GM20431 (cell line): Measurements from ENCODE around the gene LCA5L.
"Not testable (repeated sequence)": the region's sequence is repeated elsewhere in the genome, so short reads cannot be mapped to it uniquely, and the experiment has no call there.

ENCODE experiments used
- in situ Hi-C: fragments of 300-500 bp; cut with MseI, MboI; formaldehyde crosslinking; loops from one replicate; pipeline ENCODE4 v1.15.0; 2020; ENCODE audit warnings: low sequenced_read_pairs; ENCODE audit not compliant: unreplicated experiment

Gene LCA5L

GRCh38 chr21:39452207-39452969, 6.8 kb upstream of the LCA5L start:
- in situ Hi-C loops: no loop called here

DNA sequence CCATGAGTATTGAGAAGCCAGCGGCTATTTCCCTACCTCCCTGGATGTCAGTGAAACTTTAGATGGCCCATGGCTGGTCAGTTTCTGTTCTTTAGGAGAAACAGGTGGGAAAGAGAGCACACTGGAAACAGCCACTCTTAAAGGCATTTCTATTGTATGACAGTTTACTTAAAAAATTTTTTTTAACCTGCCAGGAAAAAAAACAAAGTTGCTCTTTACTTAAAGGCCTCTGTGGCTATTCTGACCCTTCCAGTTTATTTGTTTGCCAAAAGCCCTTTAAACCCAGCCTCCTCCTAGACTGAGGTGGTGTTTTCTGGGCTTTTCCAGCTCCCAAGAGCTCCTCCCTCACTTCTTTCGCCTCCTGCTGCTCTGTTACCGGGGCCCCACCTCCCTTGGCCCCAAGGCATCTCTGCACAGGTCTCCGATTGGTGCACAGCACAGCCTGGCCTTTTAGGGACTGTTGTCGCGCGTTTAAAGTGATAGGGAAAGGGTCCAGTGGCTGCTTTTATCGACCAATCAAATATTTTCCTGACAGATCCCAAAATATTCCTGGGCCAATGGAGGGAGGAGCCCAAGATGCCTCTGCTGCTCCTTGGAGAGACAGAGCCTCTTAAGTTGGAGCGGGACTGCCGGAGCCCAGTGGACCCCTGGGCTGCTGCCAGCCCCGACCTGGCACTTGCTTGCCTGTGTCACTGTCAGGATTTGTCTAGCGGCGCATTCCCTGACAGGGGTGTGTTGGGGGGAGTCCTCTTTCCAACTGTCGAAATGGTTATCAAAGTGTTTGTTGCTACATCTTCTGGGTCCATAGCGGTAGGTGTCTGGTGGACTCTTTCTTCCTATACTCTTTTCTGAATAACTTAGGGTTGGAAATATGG, 6.0 kb upstream of the LCA5L start, which contains the start of gene SH3BGR:
Gene SH3BGR, plus strand, starts transcription at position 639 of the 875 bp plus-strand sequence. Its CDS starts 127 bp downstream, at position 766.
- in situ Hi-C loops: no loop called here

DNA sequence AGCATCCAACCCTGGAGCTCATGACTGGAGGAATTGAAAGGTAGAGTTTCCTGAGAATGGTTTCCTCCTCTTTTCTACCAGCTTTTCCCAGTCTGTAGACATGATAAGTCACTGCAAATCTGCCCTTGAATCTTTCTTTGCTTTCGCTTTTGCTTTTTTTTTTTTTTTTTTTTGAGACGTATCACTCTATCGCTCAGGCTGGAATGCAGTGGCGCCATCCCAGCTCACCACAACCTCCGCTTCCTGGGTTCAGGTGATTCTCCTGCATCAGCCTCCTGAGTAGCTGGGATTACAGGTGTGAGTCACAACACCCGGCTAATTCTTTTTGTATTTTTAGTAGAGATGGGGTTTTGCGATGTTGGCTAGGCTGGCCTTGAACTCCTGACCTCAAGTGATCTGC, 1.7 kb upstream of the LCA5L start:
- in situ Hi-C loops: no loop called here

GRCh38 chr21:39444421-39445180, 977 bp downstream of the LCA5L start:
- in situ Hi-C loops: no loop called here

GRCh38 chr21:39441502-39442475, 3.8 kb downstream of the LCA5L start:
- in situ Hi-C loops: no loop called here

DNA sequence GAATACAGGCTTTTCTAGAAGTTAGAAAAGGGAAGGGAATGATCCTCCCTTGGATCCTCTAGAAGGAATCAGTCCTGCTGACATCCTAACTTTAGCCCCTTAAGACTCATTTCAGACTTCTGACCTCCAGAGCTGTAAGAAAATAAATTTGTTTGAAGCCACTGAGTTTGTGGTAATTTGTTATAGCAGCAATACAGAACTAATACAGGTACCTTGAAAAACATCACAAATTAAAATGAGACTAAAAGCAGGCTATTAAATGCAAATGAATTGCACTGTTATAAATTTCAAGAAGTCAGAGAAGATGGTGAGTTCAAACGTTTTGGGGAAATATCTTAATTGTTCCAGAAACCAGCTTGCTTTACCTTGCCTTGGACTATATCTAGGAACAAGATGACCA, 6.3 kb downstream of the LCA5L start:
- in situ Hi-C loops: no loop called here

DNA sequence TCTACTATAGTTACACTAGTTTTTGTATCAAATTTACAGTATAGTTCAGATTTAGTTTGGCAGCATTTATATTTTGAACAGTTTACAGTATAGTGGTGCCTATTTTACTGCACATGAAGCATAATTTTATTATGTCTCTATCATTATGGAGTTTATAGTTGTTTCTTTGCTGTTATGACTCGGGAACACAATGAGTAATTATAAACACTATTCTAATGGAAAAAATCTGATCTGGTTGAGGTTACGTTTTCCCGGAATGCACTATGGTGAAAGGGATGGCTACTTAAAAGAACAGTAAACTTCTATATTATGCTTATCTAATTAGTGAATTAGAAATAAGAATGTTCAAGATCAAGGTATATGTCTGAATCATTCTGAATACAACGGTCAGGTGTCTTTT, 10.6 kb downstream of the LCA5L start:
- in situ Hi-C loops: no loop called here

DNA sequence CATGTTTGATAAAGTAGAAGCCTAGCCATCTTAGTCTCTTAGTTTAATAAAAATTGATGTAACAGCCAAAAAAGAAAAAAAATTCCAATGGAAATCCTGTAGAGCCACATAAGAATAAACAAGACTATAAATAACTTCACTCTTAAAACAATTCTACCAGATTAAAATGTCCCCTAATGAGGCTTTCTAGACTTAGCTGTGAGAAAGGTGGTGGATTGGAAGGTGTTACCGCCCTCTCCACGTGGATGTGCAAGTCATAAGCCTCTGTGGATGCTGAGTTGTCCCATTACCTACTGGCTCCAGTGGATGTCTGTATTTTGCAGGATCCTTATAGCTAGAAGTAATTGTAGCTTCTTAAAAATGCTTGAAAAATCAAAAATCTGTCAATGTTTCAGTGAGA, 14.6 kb downstream of the LCA5L start:
- in situ Hi-C loops: no loop called here

DNA sequence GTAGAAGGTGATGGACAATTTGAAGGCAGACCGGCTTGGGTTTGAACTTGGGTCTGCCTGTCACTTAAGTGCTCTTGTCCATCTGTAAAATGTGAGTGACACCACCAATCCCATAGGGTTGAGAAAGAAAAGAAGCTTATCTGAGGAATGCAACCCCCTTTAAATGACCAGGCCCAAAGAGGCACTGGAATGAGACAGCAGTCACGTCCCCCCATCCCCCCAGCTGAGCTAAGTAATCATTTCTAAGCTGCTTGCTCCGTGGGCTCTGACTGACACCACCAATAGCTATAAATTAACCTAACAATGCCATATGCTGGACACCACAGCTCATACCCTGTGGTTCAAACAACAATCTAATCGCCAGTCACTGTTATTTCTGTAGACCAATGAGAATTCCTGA, 15.1 kb downstream of the LCA5L start:
- in situ Hi-C loops: no loop called here

- in situ Hi-C loops: no loop called here
Observed at GRCh38 chr21:39430016-39430415, 15.6 kb downstream of the LCA5L start.

DNA sequence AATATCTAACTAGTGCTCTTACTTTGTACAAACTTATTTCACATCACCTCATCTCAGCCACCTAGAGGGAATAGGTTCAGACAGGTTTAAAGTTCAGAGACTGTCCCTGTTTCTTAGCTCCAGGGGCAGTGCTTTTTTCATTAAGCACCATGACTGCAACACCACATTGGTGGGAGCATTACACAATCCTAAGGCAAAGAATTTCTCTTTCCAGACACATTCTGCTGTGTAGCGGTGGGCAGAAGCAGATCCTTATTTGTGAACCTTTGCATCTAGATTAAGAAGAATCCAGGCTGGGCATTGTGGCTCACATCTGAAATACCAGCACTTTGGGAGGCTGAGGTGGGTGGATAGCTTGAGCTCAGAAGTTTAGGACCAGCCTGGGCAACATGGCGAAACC, 16.1 kb downstream of the LCA5L start:
- in situ Hi-C loops: no loop called here

- in situ Hi-C loops: no loop called here
Observed at GRCh38 chr21:39422527-39423241, 22.9 kb downstream of the LCA5L start.

- in situ Hi-C loops: not testable (repeated sequence)
Observed at GRCh38 chr21:39419204-39419603, 26.4 kb downstream of the LCA5L start.

GRCh38 chr21:39406065-39406464, 39.5 kb downstream of the LCA5L start:
- in situ Hi-C loops: no loop called here

GRCh38 chr21:39400173-39400572, 45.4 kb downstream of the LCA5L start:
- in situ Hi-C loops: no loop called here

- in situ Hi-C loops: no loop called here
Observed at GRCh38 chr21:39397646-39398385, 47.8 kb downstream of the LCA5L start.

DNA sequence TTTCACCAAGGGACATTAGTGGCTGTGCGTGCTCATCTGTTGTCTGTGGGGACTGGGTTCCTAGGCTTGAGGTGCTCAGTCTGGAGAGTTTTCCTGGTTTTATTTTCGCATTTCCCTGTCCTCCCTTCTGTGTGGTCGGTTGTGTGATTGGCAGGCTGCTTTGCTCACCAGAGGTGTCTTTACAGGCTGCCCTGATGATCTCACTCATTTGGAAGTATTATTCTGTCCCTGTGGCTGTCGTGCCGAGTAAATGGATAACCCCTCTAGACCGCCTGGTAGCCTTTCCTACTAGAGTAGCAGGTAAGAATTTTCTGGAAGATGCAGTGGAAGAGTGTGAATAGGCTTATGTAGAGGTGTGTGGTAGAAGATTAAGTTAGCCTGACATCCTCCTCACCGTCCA, 52.6 kb downstream of the LCA5L start:
- in situ Hi-C loops: no loop called here

DNA sequence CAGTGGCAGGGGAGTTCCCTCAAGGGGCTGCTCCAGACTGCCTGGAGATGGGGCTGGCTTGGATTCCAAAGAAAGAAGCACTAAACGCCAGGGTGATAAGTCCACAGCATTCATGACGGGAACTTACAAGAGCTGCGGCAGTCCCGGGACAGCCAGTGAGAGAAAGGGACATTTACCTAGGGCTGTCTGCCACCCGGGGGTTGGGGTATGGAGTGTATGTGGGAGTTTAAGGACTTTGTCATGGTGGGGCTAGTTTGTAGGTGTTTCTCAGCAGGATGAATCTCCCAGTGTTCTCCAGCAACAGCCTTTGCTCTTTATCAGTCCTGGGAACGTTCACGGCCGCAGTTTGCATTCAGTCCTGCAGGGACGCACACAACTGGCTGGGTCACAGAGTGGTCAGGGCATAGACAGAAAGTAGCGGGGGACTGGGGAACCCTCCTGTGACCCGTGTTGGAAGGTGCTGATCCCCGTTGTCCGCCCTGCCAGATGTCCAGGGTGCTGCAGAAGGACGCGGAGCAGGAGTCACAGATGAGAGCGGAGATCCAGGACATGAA, 55.3 kb downstream of the LCA5L start:
- in situ Hi-C loops: no loop called here
